GM21576 (cell line): ENCODE data around the gene SHQ1.
A peak's percentile ranks its signal among the peaks of the same experiment; 100 is the strongest.

Experiments used
- ATAC-seq: cut with Tn5 transposase; IDR thresholded peaks from one replicate; pipeline ENCODE4 v1.9.1; 2021; ENCODE audit warnings: mild to moderate bottlenecking, moderate library complexity; ENCODE audit not compliant: unreplicated experiment

SHQ1 gene

DNA sequence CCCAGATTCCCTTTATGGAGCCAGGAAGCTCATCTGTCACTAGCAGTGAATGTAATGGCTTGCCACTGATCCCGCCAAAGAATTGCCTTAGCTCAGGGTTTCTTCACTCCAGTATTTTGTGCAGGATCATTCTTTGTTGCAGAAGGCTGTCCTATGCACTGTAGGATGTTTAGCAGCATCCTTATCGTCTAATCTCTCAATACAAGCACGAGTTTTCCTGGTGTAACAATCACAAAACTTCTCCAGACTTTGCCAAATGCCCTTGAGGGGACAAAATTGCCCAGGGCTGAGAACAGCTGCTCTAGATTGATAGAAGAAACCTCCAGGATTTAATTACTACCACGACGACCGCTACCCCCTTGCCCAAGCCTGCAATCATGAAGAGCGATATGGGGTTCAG lies 6.8 kb upstream of the SHQ1 start:
- ATAC-seq = no peak

DNA sequence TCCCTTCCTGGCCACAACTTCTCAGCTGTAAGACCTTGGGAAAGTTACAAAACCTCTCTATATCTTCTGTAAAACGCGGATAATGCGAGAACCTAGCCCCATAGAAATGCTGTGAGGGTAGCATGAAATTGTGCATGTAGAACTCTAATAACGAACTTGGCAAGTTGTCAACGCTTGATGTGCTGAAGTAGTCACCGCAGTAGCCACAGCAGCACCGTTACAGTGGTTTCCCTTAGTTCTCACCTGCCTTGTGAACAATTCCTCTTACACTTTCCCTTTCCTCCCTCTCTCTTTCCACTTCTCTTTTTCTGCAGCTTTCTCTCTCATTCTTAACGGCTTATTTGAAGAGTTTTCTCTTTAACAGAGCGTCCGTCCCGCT lies 447 bp upstream of the SHQ1 start:
- ATAC-seq = peak; percentile 44

DNA sequence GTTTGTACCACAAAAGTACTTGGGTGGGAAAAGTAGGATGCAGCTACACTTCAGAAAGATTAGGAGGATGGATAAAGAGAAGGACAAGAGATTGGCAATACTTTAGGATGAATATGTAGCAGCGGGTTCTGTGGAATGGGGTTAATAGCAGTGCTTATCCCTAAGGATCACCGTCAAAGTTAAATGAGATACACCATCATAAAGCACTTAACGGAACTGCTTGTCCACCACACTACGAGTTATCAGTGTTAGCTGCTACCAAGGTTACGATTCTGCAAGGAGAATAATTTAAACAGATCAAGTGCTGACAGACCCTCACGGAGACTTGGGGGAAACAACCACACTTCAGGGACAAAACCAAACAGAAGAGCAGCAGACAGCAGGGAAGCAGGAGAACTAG lies 963 bp downstream of the SHQ1 start:
- no peak for ATAC-seq

DNA sequence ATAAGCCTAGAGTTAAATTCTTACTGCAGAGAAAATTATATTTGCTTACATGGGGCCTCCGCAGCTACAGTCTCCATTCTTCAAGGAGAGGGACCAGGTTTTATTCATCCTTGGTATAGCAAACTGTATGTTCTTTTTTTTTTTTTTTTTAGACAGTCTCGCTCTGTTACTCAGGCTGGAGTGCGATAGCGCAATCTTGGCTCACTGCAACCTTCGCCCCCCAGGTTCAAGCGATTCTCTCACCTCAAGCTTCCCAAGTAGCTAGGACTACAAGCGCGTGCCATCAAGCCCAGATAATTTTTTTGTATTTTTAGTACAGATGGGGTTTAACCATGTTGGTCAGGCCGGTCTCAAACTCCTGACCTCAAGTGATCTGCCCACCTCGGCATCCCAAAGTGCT lies 2.1 kb downstream of the SHQ1 start:
- ATAC-seq = no peak

DNA sequence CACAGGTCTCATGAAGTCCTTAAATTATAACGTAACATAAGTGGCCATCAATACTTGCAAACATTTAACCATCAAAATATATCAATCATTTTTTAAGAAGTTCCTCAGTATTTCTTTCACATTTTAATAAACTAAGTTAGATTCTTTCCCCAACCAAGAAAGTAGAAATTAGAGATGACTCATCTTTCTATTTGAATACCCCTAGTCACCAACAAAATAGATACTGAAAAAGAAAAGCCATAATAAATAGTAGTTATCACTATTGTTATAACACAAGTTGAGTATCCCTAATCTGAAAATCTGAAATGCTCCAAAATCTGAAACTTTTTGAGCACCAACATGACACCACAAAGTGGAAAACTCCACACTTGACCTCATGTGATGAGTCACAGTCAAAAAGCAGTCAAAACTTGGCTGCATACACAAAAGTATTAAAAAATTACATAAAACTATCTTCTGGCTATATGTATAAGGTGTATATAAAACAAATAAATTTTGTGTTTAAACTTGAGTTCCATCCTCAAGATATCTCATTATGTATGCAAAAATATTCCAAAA lies 3.7 kb downstream of the SHQ1 start:
- no peak for ATAC-seq

DNA sequence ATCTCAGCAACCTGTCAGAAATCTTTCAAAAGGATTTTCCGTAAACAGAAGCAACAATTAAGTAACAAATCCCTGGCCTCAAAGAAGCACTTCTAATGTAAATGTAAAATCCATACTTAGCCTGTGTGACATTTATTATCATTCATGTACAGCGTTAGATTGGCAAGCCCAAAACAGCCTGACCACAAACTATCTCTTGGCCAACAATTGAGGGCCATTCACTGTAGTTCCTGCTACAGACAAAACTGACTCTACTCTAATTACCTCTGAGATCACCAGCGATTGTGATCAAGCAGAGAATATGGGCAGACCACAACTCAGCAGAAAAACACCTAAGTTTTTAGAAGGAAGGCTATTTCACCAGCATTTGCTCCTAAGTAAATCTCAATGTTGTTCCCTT lies 9.2 kb downstream of the SHQ1 start:
- no peak for ATAC-seq

DNA sequence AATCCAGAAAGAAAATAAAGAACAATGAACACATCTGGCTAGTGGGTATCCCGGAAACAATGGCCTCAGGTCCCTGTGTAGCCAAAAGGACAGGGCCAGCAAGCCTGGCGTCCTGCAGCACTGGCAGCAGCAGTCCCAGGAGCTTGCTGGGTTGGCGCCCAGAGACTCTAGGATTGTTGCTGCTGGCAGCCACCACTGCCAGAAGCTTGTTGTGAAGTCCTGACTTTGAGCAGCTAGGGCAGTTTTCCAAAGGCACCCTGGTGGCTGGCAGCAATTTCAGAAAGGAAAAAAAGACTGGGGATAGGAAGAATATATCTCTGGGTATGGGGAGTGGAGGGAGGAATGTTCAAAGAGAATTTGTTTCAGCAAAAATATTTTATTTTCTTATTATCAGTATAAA lies 11.3 kb downstream of the SHQ1 start:
- ATAC-seq = no peak

DNA sequence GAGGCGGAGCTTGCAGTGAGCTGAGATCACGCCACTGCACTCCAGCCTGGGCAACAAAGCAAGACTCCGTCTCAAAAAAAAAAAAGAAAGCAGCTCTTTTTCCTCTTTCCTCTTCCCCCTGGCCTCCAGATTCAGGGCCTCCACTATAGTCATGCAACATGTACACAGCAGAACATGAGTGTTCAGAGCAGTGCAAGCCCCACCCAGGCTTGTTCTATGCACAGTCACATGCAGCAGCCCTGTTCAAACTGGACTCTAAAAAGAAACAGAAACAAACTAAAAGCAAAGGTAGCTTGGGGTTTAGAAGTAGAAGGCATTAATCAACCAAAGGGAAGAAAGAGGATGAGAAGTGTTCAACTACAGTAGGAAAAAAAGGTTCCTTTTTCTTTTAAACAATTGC lies 11.8 kb downstream of the SHQ1 start:
- no peak for ATAC-seq

DNA sequence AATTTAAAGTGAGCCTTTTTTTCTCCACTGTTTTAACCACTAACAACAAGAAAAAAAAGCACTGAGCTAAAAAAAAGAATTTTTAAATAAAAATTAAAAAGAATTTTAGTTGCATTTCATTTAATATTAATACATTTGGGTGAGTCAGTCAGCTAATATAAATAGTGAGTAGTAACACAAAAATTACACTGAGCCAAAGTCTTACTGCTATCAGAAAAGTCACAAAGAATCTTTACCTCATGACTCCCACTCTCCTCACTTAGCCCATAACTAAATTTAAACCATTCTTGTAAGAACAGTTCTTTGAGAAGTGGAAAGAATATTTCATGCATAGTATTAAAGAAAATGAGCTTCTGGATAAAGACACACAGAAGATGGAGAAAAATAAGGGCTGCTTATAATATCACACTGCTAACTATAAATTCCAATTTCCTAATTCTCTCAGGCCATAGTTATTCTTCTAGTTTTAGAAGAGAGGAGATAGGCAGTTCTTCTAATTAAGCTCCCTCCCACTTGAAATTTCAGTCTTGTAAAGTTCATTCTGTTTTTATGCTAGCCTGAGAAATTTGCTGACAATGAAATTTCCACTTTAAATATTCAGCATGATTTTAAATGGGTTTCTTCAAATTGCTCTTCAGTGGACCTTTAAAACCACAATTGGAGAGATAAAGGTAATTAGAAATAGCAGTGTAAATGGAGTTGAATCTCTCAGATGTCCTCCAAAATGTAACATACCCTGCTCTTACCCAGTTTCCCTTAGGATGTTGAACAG lies 17.6 kb downstream of the SHQ1 start:
- no peak for ATAC-seq

DNA sequence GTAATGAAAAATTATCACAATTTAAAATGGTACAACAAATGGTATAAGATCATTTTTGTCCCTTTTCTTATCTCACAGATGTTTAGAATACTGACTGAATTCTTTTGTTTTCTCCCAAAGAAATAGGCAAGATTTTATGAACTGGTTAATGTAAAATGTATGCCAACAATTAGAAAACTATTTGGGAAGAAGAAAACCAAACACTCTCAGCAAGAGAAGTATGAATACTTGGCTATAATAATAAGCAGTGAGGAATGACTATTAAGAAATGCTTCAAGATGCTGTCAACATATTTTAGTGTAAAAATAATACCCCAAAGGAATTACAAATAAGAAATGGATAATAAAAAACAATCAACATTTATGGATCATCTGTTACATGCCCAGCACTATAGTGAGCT lies 18.5 kb downstream of the SHQ1 start:
- no peak for ATAC-seq

DNA sequence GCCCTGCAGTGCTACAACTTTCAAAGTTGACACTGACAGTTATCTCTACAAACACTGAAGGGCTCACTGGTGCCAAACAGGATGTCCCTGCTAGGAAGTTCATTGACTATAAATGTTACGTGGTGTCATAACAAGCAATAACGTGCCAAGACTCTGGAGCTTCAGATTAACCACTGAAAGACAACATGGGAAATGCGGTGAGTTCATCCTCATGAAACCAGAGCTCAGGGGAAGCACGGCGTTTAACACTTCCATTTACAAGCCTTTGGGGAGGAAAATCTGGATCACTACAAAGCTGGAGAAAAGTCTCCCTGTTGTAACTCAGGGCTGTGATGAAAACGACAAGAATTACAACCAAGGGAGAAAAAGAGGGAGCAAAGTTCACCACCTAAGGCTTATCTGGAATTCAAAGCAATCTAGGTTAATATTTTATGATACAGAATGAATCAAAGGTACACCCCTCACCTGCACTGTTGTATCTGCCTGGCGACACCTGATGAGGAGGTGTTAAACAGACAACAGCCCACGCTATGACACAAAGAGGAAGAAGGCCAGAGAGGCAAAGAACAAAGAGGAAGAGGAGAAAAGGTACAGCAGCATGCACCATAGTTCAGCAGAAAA lies 27.0 kb downstream of the SHQ1 start:
- peak; percentile 39 for ATAC-seq

DNA sequence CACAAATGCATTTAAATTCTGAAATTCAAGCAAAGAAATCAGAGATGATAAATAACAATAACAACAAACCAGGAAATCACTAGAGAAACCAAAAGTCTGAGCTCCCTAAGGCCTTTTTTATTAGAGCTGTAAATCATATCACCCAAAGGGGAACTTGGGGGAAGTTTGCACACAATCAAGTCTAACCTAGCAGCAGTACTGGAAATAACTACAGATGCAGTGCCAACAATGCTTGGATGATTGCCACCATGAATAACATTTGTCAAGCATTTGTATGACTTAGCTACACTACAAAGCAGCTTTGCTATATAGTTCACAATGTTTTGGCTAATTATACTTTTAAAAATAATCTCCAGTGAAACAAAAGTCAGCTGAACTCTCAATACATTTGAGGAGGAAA lies 27.8 kb downstream of the SHQ1 start:
- ATAC-seq = no peak

DNA sequence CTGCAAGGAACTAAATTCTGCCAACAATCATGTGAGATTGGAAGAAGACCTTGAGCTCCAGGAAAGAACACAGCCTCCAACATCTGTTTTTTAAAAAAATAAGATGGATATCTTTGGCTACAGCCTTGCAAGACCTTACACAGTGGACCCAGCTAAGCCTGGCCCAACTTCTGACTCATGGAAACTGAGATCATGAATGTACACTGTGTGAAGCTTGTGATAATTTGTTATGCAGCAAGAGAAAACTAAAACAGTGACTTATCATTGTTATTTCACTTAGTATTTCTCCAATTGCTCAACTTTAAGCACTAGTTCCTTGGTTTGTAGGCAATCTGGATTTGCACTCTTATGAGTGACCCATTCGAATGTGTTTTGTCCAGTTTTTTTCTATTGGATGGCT lies 29.3 kb downstream of the SHQ1 start:
- ATAC-seq = no peak

DNA sequence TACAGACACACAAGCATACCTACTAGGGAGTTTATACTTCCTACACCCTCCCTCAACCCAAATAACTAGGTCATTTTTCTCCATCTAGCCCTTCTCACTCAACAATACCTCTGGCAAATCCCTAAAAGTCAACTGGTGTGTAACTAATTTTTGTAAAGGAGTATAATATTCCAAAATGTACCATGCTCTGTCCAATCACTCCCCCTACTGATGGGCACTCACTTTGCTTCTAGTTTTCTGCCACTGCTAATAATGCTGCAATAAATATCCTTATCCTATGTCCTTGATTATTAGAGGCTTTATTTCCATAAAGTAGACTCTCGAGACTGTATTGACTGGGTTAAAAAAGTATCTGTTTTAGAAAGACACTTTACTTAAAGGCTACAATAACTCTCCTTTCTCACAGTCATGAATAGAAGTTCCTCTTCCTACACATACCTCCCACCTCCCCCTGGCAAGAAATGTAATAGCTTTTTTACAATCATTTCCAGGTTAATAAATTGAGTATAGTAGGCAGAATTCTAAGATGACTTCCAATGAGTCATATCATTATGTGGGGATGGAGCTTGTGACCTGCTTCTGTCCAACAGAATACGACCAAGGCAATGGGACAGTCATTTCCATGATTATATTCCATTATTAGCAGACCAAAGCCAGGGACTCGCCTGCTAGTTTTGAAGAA lies 30.0 kb downstream of the SHQ1 start:
- ATAC-seq = no peak

DNA sequence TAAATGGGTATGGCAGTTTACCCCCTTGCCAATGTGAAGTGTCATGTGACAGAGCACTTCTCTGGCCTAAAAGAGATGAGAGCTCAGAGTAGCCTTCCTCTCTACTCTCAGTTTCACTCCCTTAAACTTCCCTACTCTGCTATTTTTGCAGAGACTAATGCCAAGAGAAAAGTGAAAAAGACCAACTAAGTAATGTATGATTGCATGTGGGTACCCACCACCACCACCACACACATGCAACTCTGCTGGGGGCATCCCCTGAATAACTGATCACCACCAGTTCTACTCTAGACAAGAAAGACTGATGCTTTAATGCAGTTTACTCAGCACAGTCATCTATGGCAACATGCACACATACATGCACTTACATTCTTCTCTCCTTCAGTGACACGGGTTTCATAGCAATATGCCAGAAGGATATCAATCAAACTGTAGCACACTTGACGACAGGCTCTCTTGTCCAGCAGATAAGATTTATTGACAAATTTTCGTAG lies 31.3 kb downstream of the SHQ1 start:
- ATAC-seq = peak; percentile 46

DNA sequence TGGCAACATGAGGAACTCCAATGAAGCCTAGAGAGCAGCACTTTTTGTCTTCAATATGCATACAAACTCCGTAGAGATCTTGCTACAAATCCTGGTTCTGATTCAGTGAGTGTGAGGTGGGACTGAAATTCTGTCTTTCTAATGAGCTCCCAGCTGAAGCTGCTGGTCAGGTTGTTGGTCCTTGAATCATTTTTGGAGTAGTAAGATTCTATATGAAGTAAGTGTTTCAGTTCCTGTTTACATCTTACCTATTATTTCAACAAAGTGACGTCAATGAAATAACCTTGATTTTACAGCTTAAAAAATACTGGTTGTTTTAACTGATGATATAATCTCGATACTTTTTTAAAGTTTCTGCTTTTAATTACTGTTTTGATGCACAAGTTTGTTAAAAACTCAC lies 33.9 kb downstream of the SHQ1 start:
- ATAC-seq = peak; percentile 51

DNA sequence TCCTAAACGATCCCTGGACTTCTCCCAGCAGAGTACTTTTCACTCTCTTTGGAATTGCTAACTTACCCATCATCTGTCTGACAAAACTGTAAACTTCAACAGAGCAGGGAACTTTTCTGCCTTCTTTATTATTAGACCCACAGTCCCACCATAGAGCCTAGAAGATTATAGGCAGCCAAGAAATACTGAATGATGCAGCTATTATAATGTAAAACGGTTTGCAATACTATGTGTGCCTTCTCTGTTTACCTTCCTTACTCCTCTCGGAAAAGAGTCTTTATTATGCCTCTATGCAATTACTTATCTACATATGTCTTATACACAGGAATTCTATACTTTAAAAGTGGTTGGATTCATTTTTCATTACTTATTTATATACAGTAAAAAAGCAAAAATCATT lies 36.0 kb downstream of the SHQ1 start:
- no peak for ATAC-seq

DNA sequence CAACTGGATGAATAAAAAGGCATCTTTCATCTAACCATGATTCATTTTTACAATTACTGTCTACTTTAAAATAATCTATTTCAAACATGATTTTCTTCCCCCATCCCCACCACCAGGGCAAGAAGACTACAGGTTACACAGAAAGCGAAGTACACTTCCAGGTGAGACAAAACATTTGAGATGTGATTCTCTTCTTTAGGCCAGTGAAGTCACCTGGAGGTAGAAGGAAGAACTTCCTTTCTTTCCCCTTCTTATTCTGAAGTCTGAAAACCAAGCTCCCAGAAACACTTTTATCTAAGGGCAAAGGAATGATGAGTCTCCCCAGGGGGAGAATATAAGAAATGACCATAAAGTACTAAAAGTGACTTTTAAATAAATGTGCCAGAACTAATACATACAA lies 36.7 kb downstream of the SHQ1 start:
- no peak for ATAC-seq

DNA sequence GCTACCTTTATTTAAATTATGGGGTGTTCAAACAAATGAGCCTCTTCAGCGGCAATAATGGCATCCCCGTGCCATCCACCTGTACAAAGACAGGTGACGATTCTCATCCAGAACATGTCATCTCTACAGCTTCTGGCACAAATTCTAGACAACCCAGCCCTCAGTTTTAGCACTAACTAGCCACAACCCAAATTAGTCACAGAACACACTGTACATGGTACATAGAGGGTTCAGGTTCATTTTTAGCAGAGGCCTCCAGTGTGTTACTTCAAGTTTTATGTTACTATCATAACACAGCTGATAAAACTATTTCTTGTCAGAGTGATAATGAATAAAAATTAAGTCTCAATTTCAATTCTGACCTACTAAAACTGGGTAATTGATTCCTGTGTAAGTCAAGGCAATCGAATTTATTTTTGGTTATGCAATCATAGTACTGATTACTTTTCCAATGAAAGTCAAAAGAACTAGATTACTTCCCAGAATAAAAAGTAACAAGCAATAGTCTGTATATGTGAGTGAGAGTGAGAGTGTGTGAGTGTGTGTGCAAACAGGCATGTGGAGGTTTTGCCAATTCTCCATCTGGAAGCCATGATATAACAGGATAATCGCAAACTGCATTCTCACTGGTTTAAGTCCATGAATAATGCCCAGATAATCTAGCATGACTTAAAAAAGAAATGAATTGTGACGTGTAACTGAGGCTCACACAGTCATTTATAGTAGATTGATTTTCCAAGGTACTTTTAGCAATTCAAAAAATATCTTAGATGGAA lies 37.4 kb downstream of the SHQ1 start:
- ATAC-seq = no peak

DNA sequence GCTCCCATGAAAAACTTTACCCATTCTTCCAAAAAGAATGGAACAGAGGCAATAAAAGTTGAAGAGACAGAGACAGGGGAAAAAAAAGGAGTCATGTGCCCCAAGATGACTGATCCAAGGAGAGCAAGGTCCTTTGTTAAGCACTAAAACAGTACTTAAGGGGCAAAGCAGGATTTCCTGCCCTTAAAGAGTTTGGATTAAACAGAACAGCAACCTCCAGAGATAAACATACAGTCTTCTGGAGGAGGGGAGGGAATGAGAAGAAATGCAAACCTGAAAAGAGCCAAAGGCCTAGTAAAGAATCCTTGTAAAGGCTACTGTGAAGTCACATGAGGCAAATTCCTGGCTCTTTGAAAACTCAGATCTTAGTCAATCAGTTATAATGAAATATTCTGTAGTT lies 38.2 kb downstream of the SHQ1 start:
- no peak for ATAC-seq

DNA sequence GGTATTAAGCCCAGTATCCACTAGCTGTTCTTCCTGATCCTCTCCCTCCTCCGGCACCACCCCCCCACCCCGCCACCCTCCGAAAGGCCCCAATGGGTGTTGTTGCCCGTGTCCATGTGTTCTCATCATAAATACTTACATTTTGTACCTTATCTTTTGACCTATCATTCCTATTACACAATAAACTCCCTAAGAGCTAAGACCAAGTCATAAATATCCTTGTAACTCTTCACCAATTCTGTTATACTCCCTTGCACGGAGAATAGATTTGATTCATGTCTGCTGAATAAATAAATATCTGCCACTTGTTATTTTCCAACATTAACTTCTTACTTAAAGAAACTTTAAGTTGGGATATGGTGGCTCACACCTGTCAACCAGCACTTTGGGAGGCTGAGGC lies 43.9 kb downstream of the SHQ1 start:
- ATAC-seq = no peak
